ENCODE measurements around the gene CLIP4. TPM values are rescaled to one million over a fixed set of nuclear protein-coding genes. Genes with fewer than 3 reads are reported as not detected.

The CLIP4 gene
- polyA plus RNA-seq, 1 donor: 4.3 TPM

DNA sequence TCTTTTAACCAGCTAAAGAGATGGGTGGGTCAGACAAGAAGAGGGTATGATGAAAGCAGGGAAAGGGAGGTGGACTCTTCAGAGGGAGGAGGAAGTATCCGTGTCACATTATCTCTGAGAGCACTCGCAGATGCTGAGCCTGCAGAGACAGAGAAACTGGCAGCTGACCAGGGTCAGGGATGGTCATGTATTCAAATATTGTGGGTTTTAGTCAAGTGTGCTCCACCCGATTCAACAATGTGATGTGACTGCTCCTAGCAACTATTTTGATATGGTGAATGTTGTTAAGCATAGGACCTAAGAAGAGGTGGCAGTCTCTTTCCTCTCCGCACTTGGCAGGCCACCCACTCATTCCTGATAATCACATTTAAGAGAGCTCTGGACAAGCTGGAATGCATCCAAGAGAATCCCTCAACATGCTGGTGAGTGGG, 1.3 kb upstream of the CLIP4 start:
- H3K27ac ChIP-seq (ENCODE audit: low read length): no peak overlapping the region

DNA sequence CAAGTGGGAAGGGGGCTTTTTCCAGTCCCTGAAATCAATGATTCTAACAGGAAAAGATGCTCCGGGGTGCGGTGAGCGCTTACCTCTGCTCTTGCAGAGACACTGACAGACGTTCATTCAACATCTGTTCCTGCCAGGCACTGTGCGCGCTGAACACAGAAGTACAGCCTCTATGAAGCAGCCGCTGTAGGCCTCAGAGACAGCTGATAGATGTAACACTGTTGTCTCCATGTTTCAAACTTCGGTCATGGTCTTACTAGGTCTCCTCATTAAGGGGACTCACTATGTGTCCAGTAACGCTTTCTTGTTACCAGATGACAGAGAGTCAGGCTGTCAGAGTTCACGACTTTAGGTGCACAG, 649 bp upstream of the CLIP4 start:
- H3K4me3 ChIP-seq (ENCODE audit: low read length): peak overlapping the region; percentile 21

More for the DNA sequence above, 1.3 kb upstream of the CLIP4 start:
- Histone ChIP-seq H3K4me3 (ENCODE audit: low read length) (no peak overlapping the region), H3K4me1 (ENCODE audit: control insufficient read depth, insufficient read depth, low read length) (peaks cover 2% of the 10 kb centered on the region), H3K36me3 (ENCODE audit: control insufficient read depth, insufficient read depth, low read length) (no peaks in the 10 kb centered on the region), H3K27me3 (ENCODE audit: control insufficient read depth, insufficient read depth, low read length) (peaks cover 41% of the 10 kb centered on the region), H3K9me3 (ENCODE audit: control insufficient read depth, low read depth, low read length) (no peaks in the 10 kb centered on the region)
- WGBS (ENCODE audit: insufficient coverage, low lambda C conversion rate): no CpG with 5 or more reads among the region's 4 CpGs
- no peak for DNase-seq

DNA sequence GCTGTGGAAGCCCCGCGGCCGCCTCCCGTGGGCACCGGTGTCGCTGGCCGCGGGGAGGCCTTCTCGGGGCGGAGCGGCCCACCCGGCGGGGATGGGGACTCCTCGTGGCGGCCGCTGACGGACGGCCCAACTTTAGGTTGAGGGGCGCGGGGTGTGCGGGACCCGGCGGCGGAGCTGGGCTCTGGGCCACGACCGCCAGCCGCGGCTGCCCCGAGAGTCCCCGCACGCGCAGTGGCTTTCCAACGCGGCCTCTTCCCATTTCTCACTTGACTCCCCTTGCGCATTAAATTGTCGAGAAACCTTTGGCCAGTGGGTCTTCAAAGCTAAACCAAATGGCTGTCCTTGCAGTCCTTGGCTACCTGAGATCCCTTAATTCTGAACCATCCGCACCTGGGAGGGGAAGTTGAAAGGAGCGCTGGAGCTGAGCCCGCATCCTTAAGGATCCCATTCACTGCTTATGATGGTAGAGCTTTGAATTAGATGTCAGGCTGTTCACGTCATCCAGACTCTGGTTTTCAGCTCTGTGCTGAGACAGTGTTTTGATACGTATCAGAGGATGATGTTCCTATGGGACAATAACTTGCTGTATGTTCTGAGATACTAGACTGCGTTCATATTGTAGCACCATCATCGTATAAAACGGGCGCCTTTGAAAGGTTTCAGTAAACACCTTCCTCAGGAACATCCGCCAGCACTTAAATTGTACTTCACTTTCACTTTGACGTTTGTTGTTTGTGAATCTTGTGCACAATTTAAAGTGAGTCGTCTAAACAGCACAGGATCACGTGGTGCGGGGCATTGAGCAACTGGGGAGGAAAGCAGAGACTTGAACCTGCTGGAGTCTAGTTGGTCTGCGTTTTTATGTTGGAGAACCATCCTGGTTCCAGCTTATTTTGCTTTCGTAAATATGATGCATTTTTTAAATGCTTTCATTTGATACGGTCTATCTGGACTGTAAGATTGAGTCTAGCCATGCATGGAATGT, 874 bp downstream of the CLIP4 start:
- H3K27me3 ChIP-seq (ENCODE audit: control insufficient read depth, insufficient read depth, low read length): peaks cover 37% of the 10 kb centered on the region
- H3K4me1 ChIP-seq (ENCODE audit: control insufficient read depth, insufficient read depth, low read length): peaks cover 2% of the 10 kb centered on the region
- 17% methylated on average over 1 of the region's 53 CpGs for WGBS (ENCODE audit: insufficient coverage, low lambda C conversion rate)
- peak in 1 of 2 donors; percentile 27 for DNase-seq
- peak overlapping the region; percentile 33 for H3K27ac ChIP-seq (ENCODE audit: low read length)
- no peaks in the 10 kb centered on the region for H3K9me3 ChIP-seq (ENCODE audit: control insufficient read depth, low read depth, low read length)
- no peaks in the 10 kb centered on the region for H3K36me3 ChIP-seq (ENCODE audit: control insufficient read depth, insufficient read depth, low read length)
- H3K4me3 ChIP-seq (ENCODE audit: low read length): peak overlapping the region; percentile 48

More for the DNA sequence above, 649 bp upstream of the CLIP4 start:
- DNase-seq: no peak
- H3K27ac ChIP-seq (ENCODE audit: low read length): no peak overlapping the region
- H3K9me3 ChIP-seq (ENCODE audit: control insufficient read depth, low read depth, low read length): no peaks in the 10 kb centered on the region
- no peaks in the 10 kb centered on the region for H3K36me3 ChIP-seq (ENCODE audit: control insufficient read depth, insufficient read depth, low read length)
- H3K4me1 ChIP-seq (ENCODE audit: control insufficient read depth, insufficient read depth, low read length): peaks cover 2% of the 10 kb centered on the region
- no CpG with 5 or more reads among the region's 10 CpGs for WGBS (ENCODE audit: insufficient coverage, low lambda C conversion rate)
- peaks cover 41% of the 10 kb centered on the region for H3K27me3 ChIP-seq (ENCODE audit: control insufficient read depth, insufficient read depth, low read length)

DNA sequence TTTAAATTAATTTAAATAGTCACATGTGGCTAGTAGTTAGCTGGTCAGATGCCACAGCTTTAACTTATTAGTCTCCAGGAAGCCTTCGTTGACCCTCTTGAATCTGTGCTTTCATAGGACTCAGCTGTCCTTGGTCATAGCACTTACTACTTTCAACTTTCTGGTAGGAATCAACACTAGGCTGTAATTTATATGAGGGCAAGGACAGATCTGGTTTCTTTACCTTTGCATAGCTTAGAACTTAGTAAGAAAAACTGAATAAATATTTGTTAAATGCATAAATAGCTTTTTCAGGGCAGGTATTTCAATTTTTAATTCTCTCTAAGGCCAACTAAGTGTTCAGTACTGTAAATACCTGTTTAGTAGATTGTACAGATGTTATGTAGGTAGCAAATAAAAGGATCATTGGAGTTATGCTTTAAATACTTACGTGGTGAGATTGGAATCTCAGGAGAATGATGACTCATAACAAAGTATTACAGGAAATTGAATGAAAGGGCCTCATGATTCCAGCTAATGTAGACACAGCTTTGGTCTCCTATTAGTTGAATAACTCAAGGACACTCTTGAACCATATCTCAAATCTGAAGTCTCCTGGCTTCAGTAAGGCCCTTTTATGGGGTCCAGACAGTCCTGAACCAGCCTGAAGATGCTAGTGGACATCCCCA, 2.6 kb downstream of the CLIP4 start:
- Histone ChIP-seq H3K4me3 (ENCODE audit: low read length) (no peak overlapping the region), H3K27me3 (ENCODE audit: control insufficient read depth, insufficient read depth, low read length) (peaks cover 34% of the 10 kb centered on the region), H3K9me3 (ENCODE audit: control insufficient read depth, low read depth, low read length) (no peaks in the 10 kb centered on the region), H3K27ac (ENCODE audit: low read length) (no peak overlapping the region), H3K4me1 (ENCODE audit: control insufficient read depth, insufficient read depth, low read length) (peaks cover 2% of the 10 kb centered on the region), H3K36me3 (ENCODE audit: control insufficient read depth, insufficient read depth, low read length) (no peaks in the 10 kb centered on the region)
- no peak for DNase-seq
- 71% methylated on average over 1 of the region's 2 CpGs for WGBS (ENCODE audit: insufficient coverage, low lambda C conversion rate)

DNA sequence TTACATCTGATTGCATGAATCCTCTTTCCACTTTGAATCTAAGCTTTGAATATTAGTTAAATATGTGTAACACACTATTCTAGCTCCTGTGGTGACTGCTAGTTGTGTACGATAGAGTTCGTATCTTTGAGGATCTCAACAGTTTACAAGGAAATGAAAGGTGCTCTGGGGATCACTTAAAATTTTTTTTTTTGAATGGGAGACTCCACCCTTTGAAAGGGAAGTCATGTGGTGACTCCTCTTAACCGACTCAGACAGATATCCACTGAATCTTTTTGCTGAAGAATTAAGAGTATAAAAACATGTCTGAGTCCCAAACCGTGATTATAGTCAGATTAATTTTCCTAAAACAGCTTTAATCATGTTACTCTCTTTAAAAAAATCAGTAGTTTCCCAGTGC, 4.0 kb downstream of the CLIP4 start:
- no peak for DNase-seq
- no peak overlapping the region for H3K27ac ChIP-seq (ENCODE audit: low read length)
- no peaks in the 10 kb centered on the region for H3K36me3 ChIP-seq (ENCODE audit: control insufficient read depth, insufficient read depth, low read length)
- peaks cover 2% of the 10 kb centered on the region for H3K4me1 ChIP-seq (ENCODE audit: control insufficient read depth, insufficient read depth, low read length)
- H3K4me3 ChIP-seq (ENCODE audit: low read length): no peak overlapping the region
- WGBS (ENCODE audit: insufficient coverage, low lambda C conversion rate): 92% methylated on average over 2 of the region's 4 CpGs
- H3K27me3 ChIP-seq (ENCODE audit: control insufficient read depth, insufficient read depth, low read length): peaks cover 21% of the 10 kb centered on the region
- H3K9me3 ChIP-seq (ENCODE audit: control insufficient read depth, low read depth, low read length): peaks cover 3% of the 10 kb centered on the region

DNA sequence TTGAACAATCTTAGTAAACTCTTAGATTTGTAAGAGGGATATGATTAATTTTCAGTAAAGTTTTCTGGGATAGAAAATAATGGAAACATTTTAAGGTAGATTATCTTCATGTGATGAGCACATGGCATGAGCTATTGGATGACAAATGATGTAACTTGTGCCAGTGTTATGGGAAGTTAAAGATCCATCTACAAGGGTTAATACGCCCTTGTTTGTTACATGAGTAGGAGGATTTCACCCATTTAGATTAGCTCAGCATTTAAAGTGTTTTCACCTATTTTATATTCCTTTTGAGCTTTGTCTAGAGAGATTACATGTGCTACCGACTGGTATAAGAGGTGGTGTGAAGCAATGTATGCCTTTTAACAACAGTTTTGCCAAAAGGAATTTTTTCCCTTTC, 5.6 kb downstream of the CLIP4 start:
- Histone ChIP-seq H3K27ac (ENCODE audit: low read length) (no peak overlapping the region), H3K36me3 (ENCODE audit: control insufficient read depth, insufficient read depth, low read length) (no peaks in the 10 kb centered on the region), H3K27me3 (ENCODE audit: control insufficient read depth, insufficient read depth, low read length) (peaks cover 11% of the 10 kb centered on the region), H3K4me3 (ENCODE audit: low read length) (no peak overlapping the region), H3K4me1 (ENCODE audit: control insufficient read depth, insufficient read depth, low read length) (no peaks in the 10 kb centered on the region), H3K9me3 (ENCODE audit: control insufficient read depth, low read depth, low read length) (peaks cover 4% of the 10 kb centered on the region)
- WGBS (ENCODE audit: insufficient coverage, low lambda C conversion rate): no CpG with 5 or more reads among the region's 2 CpGs
- no peak for DNase-seq

DNA sequence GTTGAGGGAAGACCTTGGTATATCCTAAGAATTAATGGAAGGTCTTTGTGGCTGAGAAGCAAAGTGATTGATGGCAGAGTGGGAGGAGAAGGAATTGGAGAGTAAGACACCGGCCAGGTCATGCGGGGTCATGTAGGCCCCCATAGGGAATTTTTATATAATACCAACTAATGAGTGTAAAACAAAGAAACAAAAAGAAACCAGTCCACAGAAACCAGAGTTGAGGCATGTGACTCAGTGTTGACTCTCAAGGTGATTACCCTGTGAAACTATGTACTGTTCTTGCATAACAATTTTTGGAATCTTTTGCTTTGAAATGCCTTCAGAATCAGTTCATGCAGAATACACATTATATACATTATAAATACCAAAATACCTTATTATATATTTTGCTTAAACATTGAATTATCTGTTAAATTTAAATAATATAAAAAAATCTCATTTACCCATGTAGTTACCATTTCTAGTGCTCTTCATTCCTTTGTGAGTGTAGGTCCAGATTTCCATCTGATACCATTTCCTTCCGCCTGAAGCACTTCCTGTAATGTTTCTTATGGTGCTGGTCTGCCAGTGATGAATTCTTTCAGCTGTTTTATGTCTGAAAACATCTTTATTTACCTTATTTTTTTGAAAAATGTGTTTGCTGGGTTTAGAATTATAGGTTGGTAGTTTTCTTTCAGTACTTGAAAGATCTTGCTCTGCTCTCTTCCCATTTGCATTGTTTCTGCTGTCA, 8.6 kb downstream of the CLIP4 start:
- Histone ChIP-seq H3K36me3 (ENCODE audit: control insufficient read depth, insufficient read depth, low read length) (no peaks in the 10 kb centered on the region), H3K27me3 (ENCODE audit: control insufficient read depth, insufficient read depth, low read length) (no peaks in the 10 kb centered on the region), H3K27ac (ENCODE audit: low read length) (no peak overlapping the region), H3K4me3 (ENCODE audit: low read length) (no peak overlapping the region), H3K9me3 (ENCODE audit: control insufficient read depth, low read depth, low read length) (peaks cover 4% of the 10 kb centered on the region), H3K4me1 (ENCODE audit: control insufficient read depth, insufficient read depth, low read length) (no peaks in the 10 kb centered on the region)
- 100% methylated on average over 1 of the region's 3 CpGs for WGBS (ENCODE audit: insufficient coverage, low lambda C conversion rate)
- DNase-seq: no peak

DNA sequence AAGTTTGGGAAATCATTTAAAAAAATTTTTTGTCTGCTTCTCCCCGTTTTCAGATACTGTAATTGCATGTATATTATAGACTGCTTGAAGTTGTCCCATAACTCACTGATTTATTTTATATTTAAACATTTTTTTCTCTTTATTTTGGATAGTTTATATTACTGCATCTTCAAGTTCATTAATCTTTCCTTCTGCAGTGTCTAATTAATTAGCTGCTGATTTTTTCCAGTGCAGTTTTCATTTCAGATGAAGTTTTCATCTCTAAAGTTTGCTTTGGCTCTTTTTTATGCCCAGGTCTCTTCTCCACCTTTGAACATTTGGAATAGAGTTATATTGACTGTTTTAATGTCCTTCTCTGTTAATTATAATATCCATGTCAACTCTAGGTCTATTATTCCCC, 9.3 kb downstream of the CLIP4 start:
- no peaks in the 10 kb centered on the region for H3K4me1 ChIP-seq (ENCODE audit: control insufficient read depth, insufficient read depth, low read length)
- no peak for DNase-seq
- no peaks in the 10 kb centered on the region for H3K27me3 ChIP-seq (ENCODE audit: control insufficient read depth, insufficient read depth, low read length)
- 83% methylated on average over 1 of the region's 1 CpG for WGBS (ENCODE audit: insufficient coverage, low lambda C conversion rate)
- no peaks in the 10 kb centered on the region for H3K36me3 ChIP-seq (ENCODE audit: control insufficient read depth, insufficient read depth, low read length)
- no peak overlapping the region for H3K27ac ChIP-seq (ENCODE audit: low read length)
- H3K9me3 ChIP-seq (ENCODE audit: control insufficient read depth, low read depth, low read length): peaks cover 4% of the 10 kb centered on the region
- no peak overlapping the region for H3K4me3 ChIP-seq (ENCODE audit: low read length)

DNA sequence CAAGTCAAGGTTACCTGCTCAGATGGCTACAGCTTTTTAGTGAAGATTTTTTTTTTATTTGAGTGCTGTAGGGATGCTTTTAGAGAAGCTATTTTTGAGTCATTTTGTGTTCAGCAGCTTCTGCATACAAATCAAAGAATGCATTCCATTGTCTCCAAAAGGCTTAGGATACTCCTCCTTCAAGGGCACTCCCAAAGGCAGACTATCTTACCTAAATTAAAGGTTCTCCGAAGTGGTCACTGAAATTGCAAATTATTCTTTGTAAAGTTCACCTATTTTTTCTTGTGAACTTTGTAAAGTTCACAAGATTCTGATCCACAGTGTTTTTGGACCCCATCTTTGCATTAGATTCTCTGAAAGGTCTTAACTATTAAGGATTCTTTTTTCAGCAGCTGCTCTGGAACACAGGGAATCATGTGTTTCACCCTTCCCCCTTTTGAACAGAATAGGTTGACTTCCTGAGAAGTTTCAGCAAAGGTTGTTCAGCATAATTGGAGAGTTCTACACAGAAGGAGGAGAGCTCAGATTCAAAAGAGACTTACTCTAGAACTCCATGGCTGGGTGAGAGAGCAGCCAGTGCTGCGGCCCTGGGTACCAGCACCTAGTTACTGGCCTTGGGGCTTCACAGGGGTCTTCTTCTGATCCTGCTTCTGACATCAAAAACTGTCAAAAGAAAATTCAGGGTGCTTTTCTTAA, 14.5 kb downstream of the CLIP4 start:
- Histone ChIP-seq H3K27ac (ENCODE audit: low read length) (no peak overlapping the region), H3K4me3 (ENCODE audit: low read length) (no peak overlapping the region)
- no CpG with 5 or more reads among the region's 2 CpGs for WGBS (ENCODE audit: insufficient coverage, low lambda C conversion rate)

DNA sequence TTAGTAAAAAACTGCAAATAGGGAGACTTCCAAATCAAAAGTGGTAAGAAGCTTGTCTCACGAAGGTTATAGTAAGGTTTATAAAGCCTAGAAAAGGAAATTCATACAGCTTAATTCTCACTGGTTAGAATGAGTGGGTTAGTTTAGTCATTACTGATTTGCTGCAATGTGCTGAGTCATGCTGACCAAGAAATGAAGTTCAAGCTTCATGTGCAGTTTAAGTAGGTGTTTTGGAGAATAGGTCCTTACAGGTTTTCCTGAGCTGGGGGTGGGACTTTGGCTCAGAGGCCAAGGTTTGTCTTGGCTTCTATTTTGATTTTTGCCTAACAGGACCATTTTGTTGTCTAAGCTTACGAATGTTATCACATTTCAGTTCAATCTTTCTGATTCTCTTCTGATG, 15.1 kb downstream of the CLIP4 start:
- 60% methylated on average over 1 of the region's 2 CpGs for WGBS (ENCODE audit: insufficient coverage, low lambda C conversion rate)
- no peak overlapping the region for H3K27ac ChIP-seq (ENCODE audit: low read length)

More for the DNA sequence above, 14.5 kb downstream of the CLIP4 start:
- H3K27me3 ChIP-seq (ENCODE audit: control insufficient read depth, insufficient read depth, low read length): no peaks in the 10 kb centered on the region
- H3K9me3 ChIP-seq (ENCODE audit: control insufficient read depth, low read depth, low read length): no peaks in the 10 kb centered on the region
- no peaks in the 10 kb centered on the region for H3K36me3 ChIP-seq (ENCODE audit: control insufficient read depth, insufficient read depth, low read length)
- no peak for DNase-seq
- no peaks in the 10 kb centered on the region for H3K4me1 ChIP-seq (ENCODE audit: control insufficient read depth, insufficient read depth, low read length)

More for the DNA sequence above, 15.1 kb downstream of the CLIP4 start:
- H3K4me1 ChIP-seq (ENCODE audit: control insufficient read depth, insufficient read depth, low read length): no peaks in the 10 kb centered on the region
- H3K9me3 ChIP-seq (ENCODE audit: control insufficient read depth, low read depth, low read length): no peaks in the 10 kb centered on the region
- no peaks in the 10 kb centered on the region for H3K36me3 ChIP-seq (ENCODE audit: control insufficient read depth, insufficient read depth, low read length)
- no peaks in the 10 kb centered on the region for H3K27me3 ChIP-seq (ENCODE audit: control insufficient read depth, insufficient read depth, low read length)
- no peak for DNase-seq
- no peak overlapping the region for H3K4me3 ChIP-seq (ENCODE audit: low read length)

All from large intestine (tissue), 3 donors.